GM18511 (cell line): ENCODE data around the gene VCX2.
"Not testable (repeated sequence)": the region's sequence is repeated elsewhere in the genome, so short reads cannot be mapped to it uniquely, and the experiment has no call there.

ENCODE experiments used
- ATAC-seq: cut with Tn5 transposase; IDR thresholded peaks from one replicate; pipeline ENCODE4 v1.9.1; 2021; ENCODE audit warnings: mild to moderate bottlenecking, moderate library complexity; ENCODE audit not compliant: unreplicated experiment

VCX2 gene

DNA sequence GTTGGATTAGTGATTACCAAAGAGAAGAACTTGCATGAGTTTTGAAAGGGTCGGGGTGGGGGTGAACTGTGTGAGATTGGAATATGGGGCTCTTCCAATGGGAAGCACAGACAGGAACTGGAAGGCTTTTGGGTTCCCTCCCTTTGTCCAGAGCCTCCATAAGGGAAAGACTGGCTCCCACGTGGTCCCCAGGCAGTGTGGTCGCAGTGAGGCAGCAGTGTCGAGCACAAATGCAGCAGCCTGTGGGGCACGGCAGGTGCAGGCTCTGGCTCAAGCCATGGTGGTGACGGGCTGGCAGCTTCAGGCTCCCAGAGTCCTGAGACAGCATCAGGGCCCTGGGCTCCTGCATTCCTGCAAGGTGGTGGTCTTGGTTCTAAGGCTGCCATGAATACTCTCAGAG is 45.5 kb downstream of the VCX2 start:
- ATAC-seq: no peak

DNA sequence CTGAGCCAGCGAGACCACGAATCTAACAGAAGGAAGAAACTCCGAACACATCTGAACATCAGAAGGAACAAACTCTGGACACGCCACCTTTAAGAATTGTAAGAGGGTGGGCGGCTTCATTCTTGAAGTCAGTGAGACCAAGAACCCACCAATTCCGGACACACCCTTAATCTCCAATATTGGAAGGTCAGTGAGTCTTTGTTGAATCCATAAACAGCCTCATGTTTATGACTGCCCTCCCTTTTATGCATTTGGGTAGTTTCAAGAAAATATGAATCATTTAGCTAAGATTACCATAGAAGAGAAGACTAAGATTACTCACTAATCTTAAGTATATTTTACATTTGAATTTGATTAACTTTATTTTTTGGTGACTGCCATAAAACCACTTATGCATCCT is 48.5 kb downstream of the VCX2 start:
- ATAC-seq: no peak

DNA sequence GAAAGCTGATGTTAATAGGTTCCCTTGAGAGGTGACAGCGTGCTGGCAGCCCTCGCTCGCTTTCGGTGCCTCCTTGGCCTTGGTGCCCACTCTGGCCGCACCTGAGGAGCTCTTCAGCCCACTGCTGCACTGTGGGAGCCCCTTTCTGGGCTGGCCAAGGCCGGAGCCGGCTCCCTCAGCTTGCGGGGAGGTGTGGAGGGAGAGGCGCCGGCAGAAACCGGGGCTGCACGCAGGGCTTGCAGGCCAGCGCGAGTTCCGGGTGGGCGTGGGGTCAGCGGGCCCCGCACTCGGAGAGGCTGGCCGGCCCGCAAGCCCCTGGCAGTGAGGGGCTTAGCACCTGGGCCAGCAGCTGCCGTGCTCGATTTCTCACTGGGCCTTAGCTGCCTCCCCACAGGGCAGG is 49.7 kb downstream of the VCX2 start:
- ATAC-seq: not testable (repeated sequence)
